K562 (cell line): ENCODE results near the gene MTHFR. TPM values are rescaled to one million over a fixed set of nuclear protein-coding genes. Genes with fewer than 3 reads are reported as not detected.

ENCODE experiments used
- CBX1 ChIP-seq: sonication (generic); IDR thresholded peaks from 2 replicates; pipeline ENCODE4 v1.6.1; 2016; ENCODE audit warnings: antibody characterized with exemption, low read depth, mild to moderate bottlenecking
- CEBPB ChIP-seq: fragments of 450-650 bp; IDR thresholded peaks from 2 replicates; pipeline ENCODE4 v1.6.1; 2016; ENCODE audit warnings: missing genetic modification characterization, missing compliant biosample characterization
- CTBP1 ChIP-seq: fragments of 450-650 bp; IDR thresholded peaks from 2 replicates; pipeline ENCODE4 v1.6.1; 2016; ENCODE audit warnings: borderline replicate concordance
- FOXK2 ChIP-seq, 2 experiments: fragments of 450-650 bp; IDR thresholded peaks in 1 of 2; conservative IDR thresholded peaks in 1 of 2; 2 replicates each; pipeline ENCODE4 v1.6.1; 2016; ENCODE audit warnings: low read depth in 2 of 2, mild to moderate bottlenecking in 1 of 2
- FOXM1 ChIP-seq, 2 experiments: fragments of 450-650 bp in 1 of 2; sonication (generic) in 1 of 2; formaldehyde crosslinking in 1 of 2; IDR thresholded peaks; 2 replicates each; pipeline versions ENCODE4 v1.6.1 to v1.9.0; 2017 to 2022; ENCODE audit warnings: low read depth in 2 of 2, mild to moderate bottlenecking in 2 of 2, missing genetic modification reagents in 1 of 2, moderate library complexity in 1 of 2
- IRF2 ChIP-seq: sonication (generic); formaldehyde crosslinking; IDR thresholded peaks from 2 replicates; pipeline ENCODE4 v1.8.1; 2022; ENCODE audit warnings: mild to moderate bottlenecking, missing genetic modification reagents
- KDM1A ChIP-seq, 2 experiments: fragments of 450-650 bp; IDR thresholded peaks; 2 replicates each; pipeline ENCODE4 v1.6.1; 2016; ENCODE audit warnings: mild to moderate bottlenecking in 2 of 2
- MAFG ChIP-seq: fragments of 450-650 bp; conservative IDR thresholded peaks from 2 replicates; pipeline ENCODE4 v1.6.1; 2016; ENCODE audit warnings: missing genetic modification characterization, missing compliant biosample characterization
- OTX1 ChIP-seq: fragments of 450-650 bp; formaldehyde crosslinking; IDR thresholded peaks from 2 replicates; pipeline ENCODE4 v1.4.0; 2022; ENCODE audit warnings: mild to moderate bottlenecking
- RB1 ChIP-seq: fragments of 450-650 bp; IDR thresholded peaks from 2 replicates; pipeline ENCODE4 v1.6.1; 2017; ENCODE audit warnings: low read depth, mild to moderate bottlenecking
- RREB1 ChIP-seq: fragments of 250-450 bp; sonication (Bioruptor Pico); IDR thresholded peaks from 2 replicates; pipeline ENCODE4 v1.4.0; 2020
- SIX5 ChIP-seq, 2 experiments: IDR thresholded peaks; 2 replicates each; pipeline ENCODE4 v1.6.1; 2011; ENCODE audit warnings: low read length in 2 of 2, borderline replicate concordance in 1 of 2, low read depth in 1 of 2, mild to moderate bottlenecking in 1 of 2, moderate library complexity in 1 of 2; ENCODE audit not compliant: insufficient read depth in 1 of 2
- SLC30A9 ChIP-seq: fragments of 250-450 bp; sonication (Bioruptor Pico); IDR thresholded peaks from 2 replicates; pipeline ENCODE4 v1.8.0; 2022; ENCODE audit warnings: mild to moderate bottlenecking, moderate library complexity
- SUPT5H ChIP-seq: fragments of 450-650 bp; IDR thresholded peaks from 2 replicates; pipeline ENCODE4 v1.6.1; 2016
- TAF7 ChIP-seq: fragments of 450-650 bp; IDR thresholded peaks from 2 replicates; pipeline ENCODE4 v1.6.1; 2016; ENCODE audit warnings: missing genetic modification characterization, missing compliant biosample characterization
- TEAD1 ChIP-seq, 2 experiments: fragments of 450-650 bp in 1 of 2; sonication (generic) in 1 of 2; formaldehyde crosslinking; IDR thresholded peaks; 2 replicates each; pipeline versions ENCODE4 v1.4.0 to v1.8.0; 2020 to 2022; ENCODE audit warnings: mild to moderate bottlenecking in 2 of 2, missing genetic modification reagents in 1 of 2
- TRIM24 ChIP-seq, 2 experiments: fragments of 450-650 bp; IDR thresholded peaks; 2 replicates each; pipeline ENCODE4 v1.6.1; 2016
- WHSC1 ChIP-seq: IDR thresholded peaks from one replicate; pipeline ENCODE4 v1.6.1; 2012; ENCODE audit warnings: low read length, control low read depth, inconsistent platforms
- YBX1 ChIP-seq: fragments of 450-650 bp; IDR thresholded peaks from 2 replicates; pipeline ENCODE4 v1.7.1; 2016; ENCODE audit warnings: mild to moderate bottlenecking
- ZKSCAN8 ChIP-seq: fragments of 200-800 bp; sonication (Bioruptor generic); IDR thresholded peaks from 2 replicates; pipeline ENCODE4 v1.6.1; 2016; ENCODE audit warnings: missing genetic modification characterization, missing compliant biosample characterization
- ZNF140 ChIP-seq: fragments of 250-450 bp; sonication (Bioruptor Pico); IDR thresholded peaks from 2 replicates; pipeline ENCODE4 v1.8.0; 2021; ENCODE audit warnings: moderate library complexity, mild to moderate bottlenecking, inconsistent platforms
- ZNF165 ChIP-seq: fragments of 250-450 bp; sonication (Bioruptor Pico); IDR thresholded peaks from 2 replicates; pipeline ENCODE4 v1.4.0; 2020; ENCODE audit warnings: borderline replicate concordance
- ZNF23 ChIP-seq: fragments of 250-450 bp; sonication (Bioruptor Pico); IDR thresholded peaks from 2 replicates; pipeline ENCODE4 v1.4.0; 2020; ENCODE audit warnings: mild to moderate bottlenecking
- ZNF561 ChIP-seq: fragments of 450-650 bp; formaldehyde crosslinking; conservative IDR thresholded peaks from 2 replicates; pipeline ENCODE4 v1.4.0; 2020; ENCODE audit warnings: mild to moderate bottlenecking, moderate library complexity
- polyA plus RNA-seq, 8 experiments: library from polyadenylated mRNA; depleted of rRNA in 4 of 8; stranded (reverse) in 5 of 8; unstranded in 3 of 8; fragments of >200 nt; fragmentation: Nextera tagmentation in 2 of 8; fragmentation: Illumina TruSeq in 1 of 8; extraction: Ambion mirVana in 2 of 8; extraction: Trizol in 1 of 8; gene quantifications; 2 replicates each; pipeline versions ENCODE4 v1.2.1 to v1.2.3, GENCODE V29; 2011 to 2014; ENCODE audit warnings: inconsistent platforms in 1 of 8, missing spikeins in 1 of 8
- total RNA-seq, 7 experiments: library from RNA; depleted of rRNA in 6 of 7; stranded (reverse); fragments of >200 nt in 6 of 7; fragmentation: Illumina TruSeq in 2 of 7; extraction: Trizol in 2 of 7; gene quantifications; 2 replicates each; pipeline versions ENCODE4 v1.2.1 to v1.2.3, GENCODE V29; 2011 to 2021; ENCODE audit warnings: low replicate concordance in 1 of 7

MTHFR gene
- total and polyA plus RNA-seq, 9 of the 15 experiments (the other 6 are each of a cell fraction or from before 2014, with no cell fraction given), result 5.0 to 104 (median 62.6) TPM

- peak; percentile 79 for TF ChIP-seq SUPT5H
- no peak for TF ChIP-seq YBX1
- TF ChIP-seq ZNF140 (CRISPR knock-in tag), result no peak
- TF ChIP-seq FOXK2 (conservative IDR thresholded peaks at IDR 0.05 in 1 of 2, IDR thresholded peaks at IDR 0.05 in 1 of 2; ENCODE audit: low read depth in 2 of 2), result no peak
- TF ChIP-seq CTBP1, result peak; percentile 39
- peak; percentile 92 for TF ChIP-seq WHSC1
- 0 out of 2 replicates have a peak, but pooled peaks have one; percentile 22 for TF ChIP-seq CBX1
- peak in 1 of 2 experiments; percentile 60; a peak in 2 of 4 replicates for TF ChIP-seq TEAD1 (CRISPR knock-in tag; IDR thresholded peaks at IDR 0.05)
- no peak for TF ChIP-seq KDM1A (IDR thresholded peaks at IDR 0.05)
- no peak for TF ChIP-seq FOXM1 (IDR thresholded peaks at IDR 0.05; ENCODE audit: low read depth)
- no peak for TF ChIP-seq FOXM1 (CRISPR knock-in tag; IDR thresholded peaks at IDR 0.05; ENCODE audit: low read depth)
- TF ChIP-seq ZNF165 (CRISPR knock-in tag), result no peak
- TF ChIP-seq SIX5 (IDR thresholded peaks at IDR 0.05; ENCODE audit: borderline replicate concordance in 1 of 2, insufficient read depth in 1 of 2, low read depth in 1 of 2, low read length in 2 of 2), result no peak
- no peak for TF ChIP-seq RREB1 (CRISPR knock-in tag)
- TF ChIP-seq ZKSCAN8, result no peak
- no peak for TF ChIP-seq OTX1 (CRISPR knock-in tag)
- peak; percentile 11; the same call in 1 of the 2 replicates for TF ChIP-seq TAF7 (tag)
- TF ChIP-seq ZNF561, result no peak
- TF ChIP-seq CEBPB (tag), result peak; percentile 88
- TF ChIP-seq RB1, result no peak
- TF ChIP-seq SLC30A9 (CRISPR knock-in tag), result no peak
- no peak for TF ChIP-seq IRF2 (CRISPR knock-in tag)
- TF ChIP-seq MAFG (tag), result no peak
- TF ChIP-seq TRIM24 (IDR thresholded peaks at IDR 0.05), result no peak
- no peak for TF ChIP-seq ZNF23 (CRISPR knock-in tag)
Observed at GRCh38 chr1:11796036-11796828, 9.5 kb downstream of the MTHFR start (continued).
